Body of pancreas (tissue), 4 donors: ENCODE results near the gene TEX38. TPM values are rescaled to one million over a fixed set of nuclear protein-coding genes. Genes with fewer than 3 reads are reported as not detected.
"Not testable (repeated sequence)": the region's sequence is repeated elsewhere in the genome, so short reads cannot be mapped to it uniquely, and the experiment has no call there.

Source experiments
- ATAC-seq: fragments of 150-250 bp; one replicate; pipeline ENCODE4 v1.9.1; 2016
- DNase-seq, 4 donors: peaks; one replicate each; pipeline ENCODE4 v3.0.0-alpha.2; 2019
- H3K27ac ChIP-seq, 4 donors: fragments of 200-600 bp; sonication (generic); 1 replicate in 3 of 4; 2 replicates in 1 of 4; pipeline versions ENCODE4 v1.5.1 to v1.6.1; 2016 to 2019; ENCODE audit warnings: mild to moderate bottlenecking in 1 of 4, mixed read lengths in 1 of 4, moderate library complexity in 1 of 4
- H3K27me3 ChIP-seq, 2 donors: fragments of 200-600 bp; sonication (generic); one replicate each; pipeline ENCODE4 v1.6.0; 2016; ENCODE audit warnings: mild to moderate bottlenecking in 1 of 2
- H3K36me3 ChIP-seq, 2 donors: fragments of 200-600 bp; sonication (generic); replicated peaks in 1 of 2; 2 replicates each; pipeline ENCODE4 v1.5.1; 2016; ENCODE audit warnings: low read depth in 2 of 2; ENCODE audit not compliant: insufficient read depth in 1 of 2
- H3K4me1 ChIP-seq: fragments of 200-600 bp; sonication (generic); one replicate; pipeline ENCODE4 v1.6.0; 2016
- H3K4me3 ChIP-seq, 2 donors: fragments of 200-600 bp; sonication (generic); 1 replicate in 1 of 2; 2 replicates in 1 of 2; pipeline ENCODE4 v1.5.1; 2016 to 2019
- H3K9me3 ChIP-seq, 3 donors: fragments of 200-600 bp; sonication (generic); 1 replicate in 2 of 3; 2 replicates in 1 of 3; pipeline ENCODE4 v1.5.1; 2016
- POLR2A ChIP-seq, 3 donors: fragments of 450-650 bp; IDR thresholded peaks; one replicate each; pipeline ENCODE4 v1.6.1; 2016; ENCODE audit warnings: antibody characterized with exemption in 3 of 3, mild to moderate bottlenecking in 2 of 3
- WGBS, 2 donors: methylation state at CpG; one replicate each; pipeline ENCODE4 v1.1.5; 2017; 5-methylcytosine and 5-hydroxymethylcytosine counted together
- intact Hi-C: fragments of 100-400 bp; cut with DNase I; formaldehyde crosslinking; loops from one replicate; pipeline ENCODE4 v1.15.1; 2023
- total RNA-seq, 2 donors: library from RNA; depleted of rRNA; stranded (reverse); fragments of >200 nt; gene quantifications; one replicate each; pipeline ENCODE4 v1.1.0, GENCODE V29; 2016
- TF ChIP-seq, protein P1 (sequence below), 7 experiments: fragments of 450-650 bp in 4 of 7; fragments of 200-600 bp in 3 of 7; sonication (generic) in 3 of 7; IDR thresholded peaks; one replicate each; pipeline ENCODE4 v1.5.1; 2016 to 2019; ENCODE audit warnings: antibody characterized with exemption in 7 of 7

TEX38 gene
- total RNA-seq, 2 donors from 2014 or later, result not detected

DNA sequence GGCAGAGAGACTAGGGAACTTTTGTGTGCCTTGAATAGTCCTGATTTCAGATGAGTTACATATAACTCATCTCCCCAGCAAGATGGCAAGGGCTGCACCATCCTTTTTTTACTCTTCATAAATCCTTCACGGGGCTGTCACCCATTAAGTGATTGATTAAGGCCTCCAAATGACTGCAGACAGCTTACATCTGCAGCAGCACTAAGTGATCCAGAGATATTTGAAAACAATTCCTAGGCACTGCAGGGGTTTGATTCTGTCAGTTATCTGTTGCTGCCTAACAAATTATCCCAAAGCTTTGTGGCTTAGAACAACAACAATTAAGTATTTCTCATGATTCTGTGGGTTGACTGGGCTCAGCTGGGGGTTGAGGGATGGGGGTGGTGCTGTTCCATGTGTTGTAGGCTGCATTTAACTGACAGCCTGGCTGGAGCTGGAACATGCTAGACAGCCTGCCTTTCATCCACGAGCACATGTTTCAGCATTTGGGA, 19.3 kb downstream of the TEX38 start:
- Histone ChIP-seq H3K27ac (no peak overlapping the region), H3K36me3 (peaks cover 3 to 17% of the 10 kb centered on the region in 2 donors), H3K4me1 (peaks cover 40% of the 10 kb centered on the region), H3K9me3 (no peaks in the 10 kb centered on the region), H3K4me3 (no peak overlapping the region), H3K27me3 (no peaks in the 10 kb centered on the region)
- no peak for ATAC-seq
- WGBS, 2 donors, result 84 to 88% methylated on average over 2 of the region's 2 CpGs
- TF ChIP-seq POLR2A (IDR thresholded peaks at IDR 0.05), result no peak
- TF ChIP-seq, protein P1, sequence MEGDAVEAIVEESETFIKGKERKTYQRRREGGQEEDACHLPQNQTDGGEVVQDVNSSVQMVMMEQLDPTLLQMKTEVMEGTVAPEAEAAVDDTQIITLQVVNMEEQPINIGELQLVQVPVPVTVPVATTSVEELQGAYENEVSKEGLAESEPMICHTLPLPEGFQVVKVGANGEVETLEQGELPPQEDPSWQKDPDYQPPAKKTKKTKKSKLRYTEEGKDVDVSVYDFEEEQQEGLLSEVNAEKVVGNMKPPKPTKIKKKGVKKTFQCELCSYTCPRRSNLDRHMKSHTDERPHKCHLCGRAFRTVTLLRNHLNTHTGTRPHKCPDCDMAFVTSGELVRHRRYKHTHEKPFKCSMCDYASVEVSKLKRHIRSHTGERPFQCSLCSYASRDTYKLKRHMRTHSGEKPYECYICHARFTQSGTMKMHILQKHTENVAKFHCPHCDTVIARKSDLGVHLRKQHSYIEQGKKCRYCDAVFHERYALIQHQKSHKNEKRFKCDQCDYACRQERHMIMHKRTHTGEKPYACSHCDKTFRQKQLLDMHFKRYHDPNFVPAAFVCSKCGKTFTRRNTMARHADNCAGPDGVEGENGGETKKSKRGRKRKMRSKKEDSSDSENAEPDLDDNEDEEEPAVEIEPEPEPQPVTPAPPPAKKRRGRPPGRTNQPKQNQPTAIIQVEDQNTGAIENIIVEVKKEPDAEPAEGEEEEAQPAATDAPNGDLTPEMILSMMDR (IDR thresholded peaks at IDR 0.05), result no peak
- intact Hi-C loops, result no loop called here
- no peak for DNase-seq

DNA sequence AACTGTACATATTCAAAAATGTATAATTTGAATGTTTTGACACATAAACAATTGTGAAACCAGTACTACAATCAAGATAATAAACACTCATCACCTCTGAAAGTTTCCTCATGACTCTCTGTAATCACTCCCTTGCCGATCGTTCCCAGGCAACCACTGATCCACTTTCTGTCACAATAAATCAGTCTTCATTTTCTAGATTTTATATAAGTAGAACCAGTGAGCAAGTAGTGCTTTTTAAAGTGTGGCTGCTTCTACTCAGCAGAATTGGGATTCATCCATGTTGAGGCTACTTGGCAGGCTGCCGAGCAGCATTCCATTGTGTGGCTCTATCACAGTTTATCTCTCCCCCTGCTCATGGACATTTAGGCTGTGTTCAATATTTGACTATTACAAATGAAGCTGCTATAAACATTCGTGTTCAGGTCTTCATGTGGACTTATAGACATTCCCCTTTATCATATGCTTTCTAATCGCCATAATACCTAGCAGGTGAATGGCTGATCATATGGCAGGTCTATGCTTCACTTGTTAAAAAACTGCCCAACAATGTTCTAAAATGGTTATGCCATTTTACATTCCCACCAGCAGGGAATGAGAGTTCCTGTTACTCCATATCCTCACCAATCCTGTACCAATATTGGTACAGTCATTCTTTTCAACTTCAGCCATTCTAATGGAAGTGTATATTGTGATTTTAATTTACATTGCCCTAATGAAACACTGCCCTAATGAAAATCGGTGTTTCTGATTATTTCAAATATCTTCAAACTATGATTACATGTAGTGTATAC, 20.5 kb downstream of the TEX38 start:
- Histone ChIP-seq H3K4me3 (no peak overlapping the region), H3K27me3 (no peaks in the 10 kb centered on the region), H3K9me3 (no peaks in the 10 kb centered on the region), H3K4me1 (peaks cover 35% of the 10 kb centered on the region), H3K27ac (no peak overlapping the region), H3K36me3 (peaks cover 3 to 17% of the 10 kb centered on the region in 2 donors)
- 50 to 55% methylated on average over 6 of the region's 6 CpGs for WGBS, 2 donors
- TF ChIP-seq, protein P1 (IDR thresholded peaks at IDR 0.05), result no peak
- no peak for TF ChIP-seq POLR2A (IDR thresholded peaks at IDR 0.05)
- intact Hi-C loops, result no loop called here
- DNase-seq, result peak in 2 of 4 donors; percentile 21 to 31
- no peak for ATAC-seq

DNA sequence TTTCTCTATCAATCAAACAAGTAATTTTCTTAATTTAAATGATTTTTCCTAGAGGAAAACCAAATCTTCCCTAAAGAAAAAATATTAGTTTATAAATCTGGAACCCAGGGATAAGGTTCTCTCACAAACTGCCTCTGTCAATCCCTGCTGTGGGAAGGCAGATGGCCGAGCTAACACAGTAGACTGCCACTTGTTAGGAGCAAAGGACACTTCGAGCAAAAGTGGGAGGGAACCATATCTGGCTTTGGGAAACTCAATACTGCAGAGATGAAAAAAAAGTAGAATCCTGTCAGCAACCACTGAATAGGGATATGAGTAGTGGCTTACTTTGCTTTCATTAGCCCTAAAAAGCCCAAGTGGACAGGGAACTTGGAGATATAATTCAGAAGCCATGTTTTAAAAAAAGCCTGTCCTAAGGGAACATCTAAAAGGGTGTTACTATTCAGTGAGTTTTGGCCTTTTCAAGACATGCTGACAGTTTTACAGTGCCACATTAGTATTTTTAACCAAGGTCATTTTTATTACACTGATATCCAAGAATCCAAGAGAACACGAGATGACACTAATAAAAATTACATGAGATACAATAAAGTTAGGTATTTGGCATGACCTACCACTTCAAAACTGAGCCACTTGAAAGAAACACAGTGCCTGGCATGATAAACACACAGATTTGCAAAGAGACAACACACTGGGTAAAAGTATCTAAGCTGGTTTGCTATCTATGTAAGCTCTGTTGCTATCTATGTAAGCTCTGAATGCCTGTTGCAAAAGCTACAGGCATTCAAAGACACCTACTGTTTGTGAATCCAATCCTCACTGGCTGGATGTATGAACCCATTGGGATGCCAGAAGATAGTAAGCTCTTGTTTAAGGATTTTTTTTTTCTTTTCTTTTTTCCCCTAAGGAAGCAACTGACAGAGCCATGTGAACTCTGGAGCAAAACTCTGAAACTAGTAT, 21.4 kb downstream of the TEX38 start:
- DNase-seq (no peak), ATAC-seq (no peak)
- no peak overlapping the region for H3K4me3 ChIP-seq
- peaks cover 26% of the 10 kb centered on the region for H3K4me1 ChIP-seq
- no peaks in the 10 kb centered on the region for H3K9me3 ChIP-seq
- 27 to 65% methylated on average over 3 of the region's 3 CpGs for WGBS, 2 donors
- no peaks in the 10 kb centered on the region for H3K27me3 ChIP-seq
- peaks cover 3 to 15% of the 10 kb centered on the region in 2 donors for H3K36me3 ChIP-seq
- no peak overlapping the region for H3K27ac ChIP-seq
- intact Hi-C loops, result no loop called here
- TF ChIP-seq, protein P1 (IDR thresholded peaks at IDR 0.05), result no peak
- no peak for TF ChIP-seq POLR2A (IDR thresholded peaks at IDR 0.05)

DNA sequence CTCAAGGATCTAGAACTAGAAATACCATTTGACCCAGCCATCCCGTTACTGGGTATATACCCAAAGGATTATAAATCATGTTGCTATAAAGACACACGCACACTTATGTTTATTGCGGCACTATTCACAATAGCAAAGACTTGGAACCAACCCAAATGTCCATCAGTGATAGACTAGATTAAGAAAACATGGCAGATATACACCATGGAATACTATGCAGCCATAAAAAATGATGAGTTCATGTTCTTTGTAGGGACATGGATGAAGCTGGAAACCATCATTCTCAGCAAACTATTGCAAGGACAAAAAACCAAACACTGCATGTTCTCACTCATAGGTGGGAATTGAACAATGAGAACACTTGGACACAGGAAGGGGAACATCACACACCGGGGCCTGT, 23.0 kb downstream of the TEX38 start:
- H3K27ac ChIP-seq, ATAC-seq, H3K36me3 ChIP-seq, H3K4me3 ChIP-seq, H3K27me3 ChIP-seq, intact Hi-C loops, H3K9me3 ChIP-seq, DNase-seq: not testable (repeated sequence)
- peaks cover 14% of the 10 kb centered on the region for H3K4me1 ChIP-seq
- 90 to 98% methylated on average over 3 to 4 of the region's 4 CpGs for WGBS, 2 donors

DNA sequence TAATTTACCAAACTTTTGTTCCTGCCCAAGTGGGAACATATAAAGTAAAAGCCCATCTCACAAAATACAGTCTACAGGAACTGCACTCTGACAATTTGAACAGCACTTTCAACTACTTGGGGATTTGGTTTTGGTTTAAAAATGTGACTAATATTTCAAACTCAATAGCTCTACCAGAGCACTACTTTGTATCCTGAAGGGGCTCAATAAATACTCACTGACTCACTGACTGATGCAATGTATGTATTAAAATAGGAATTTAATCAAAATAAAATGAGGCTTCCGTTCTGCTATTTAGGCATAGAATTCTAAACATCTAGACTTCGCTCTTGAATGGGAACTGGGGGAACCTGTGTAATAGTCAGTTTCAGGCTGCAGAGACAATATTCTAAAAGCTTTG, 25.4 kb downstream of the TEX38 start:
- TF ChIP-seq, protein P1 (IDR thresholded peaks at IDR 0.05), result no peak
- no peak for TF ChIP-seq POLR2A (IDR thresholded peaks at IDR 0.05)
- intact Hi-C loops, result no loop called here
- H3K4me1 ChIP-seq, result peaks cover 8% of the 10 kb centered on the region
- H3K9me3 ChIP-seq, result no peaks in the 10 kb centered on the region
- H3K4me3 ChIP-seq, result no peak overlapping the region
- peaks cover 0 to 4% of the 10 kb centered on the region in 2 donors for H3K36me3 ChIP-seq
- no peak for ATAC-seq
- no peaks in the 10 kb centered on the region for H3K27me3 ChIP-seq
- DNase-seq, result no peak
- 94 to 96% methylated on average over 2 of the region's 2 CpGs for WGBS, 2 donors
- H3K27ac ChIP-seq, result no peak overlapping the region
